Esophagus squamous epithelium (tissue), 5 donors: ENCODE measurements around the gene CCM2. TPM values are rescaled to one million over a fixed set of nuclear protein-coding genes. Genes with fewer than 3 reads are reported as not detected.

Experiments
- DNase-seq: peaks from one replicate; lab custom pipeline; 2025; lab: John Stamatoyannopoulos, UW
- H3K27ac ChIP-seq, 4 donors: fragments of 200-600 bp; sonication (generic); one replicate each; pipeline ENCODE4 v1.5.1; 2016 to 2019; ENCODE audit warnings: mild to moderate bottlenecking in 1 of 4
- H3K27me3 ChIP-seq, 4 donors: fragments of 200-600 bp; sonication (generic); 1 replicate in 3 of 4; 2 replicates in 1 of 4; pipeline versions ENCODE4 v1.5.1 to v1.6.0; 2017 to 2021; ENCODE audit warnings: antibody characterized with exemption in 1 of 4
- H3K36me3 ChIP-seq, 3 donors: fragments of 200-600 bp; sonication (generic); one replicate each; pipeline ENCODE4 v1.5.1; 2016 to 2019
- H3K4me1 ChIP-seq, 3 donors: fragments of 200-600 bp; sonication (generic); one replicate each; pipeline ENCODE4 v1.5.1; 2017 to 2019
- H3K4me3 ChIP-seq, 4 donors: fragments of 200-600 bp; sonication (generic); 1 replicate in 3 of 4; 2 replicates in 1 of 4; pipeline ENCODE4 v1.5.1; 2016 to 2019; ENCODE audit warnings: mild to moderate bottlenecking in 2 of 4, moderate library complexity in 1 of 4
- H3K9me3 ChIP-seq, 3 donors: fragments of 200-600 bp; sonication (generic); one replicate each; pipeline ENCODE4 v1.5.1; 2016 to 2019
- CTCF ChIP-seq, 6 experiments: fragments of 450-650 bp in 4 of 6; fragments of 200-600 bp in 2 of 6; sonication (generic) in 2 of 6; IDR thresholded peaks; one replicate each; pipeline ENCODE4 v1.5.1; 2016 to 2019; ENCODE audit warnings: antibody characterized with exemption in 6 of 6, mild to moderate bottlenecking in 4 of 6, moderate library complexity in 4 of 6
- POLR2A ChIP-seq, 4 donors: fragments of 450-650 bp; IDR thresholded peaks; one replicate each; pipeline ENCODE4 v1.6.1; 2017; ENCODE audit warnings: antibody characterized with exemption in 4 of 4, mild to moderate bottlenecking in 4 of 4, moderate library complexity in 3 of 4
- WGBS, 2 donors: methylation state at CpG; one replicate each; pipeline ENCODE4 v1.1.5; 2018; 5-methylcytosine and 5-hydroxymethylcytosine counted together
- intact Hi-C: fragments of 100-400 bp; cut with DNase I; formaldehyde crosslinking; loops from one replicate; pipeline ENCODE4 v1.15.0; 2022
- total RNA-seq, 4 donors: library from RNA; depleted of rRNA; stranded (reverse); fragments of >200 nt; gene quantifications; one replicate each; pipeline ENCODE4 v1.1.0, GENCODE V29; 2016
- donor health status: DM: yes; HTN: yes; CAD: no.

Gene CCM2
- total RNA-seq, 4 donors from 2014 or later, result 20.0 to 36.3 (median 24.9) TPM

GRCh38 chr7:45089341-45089891 is 89.4 kb downstream of the CCM2 start:
- Histone ChIP-seq H3K9me3 (no peaks in the 10 kb centered on the region), H3K27ac (peak overlapping the region; percentile 52 to 85 (median 68)), H3K4me1 (peaks cover 0 to 31% (median 4%) of the 10 kb centered on the region in 3 donors), H3K4me3 (peak overlapping the region; percentile 28 to 71 (median 56)), H3K36me3 (no peaks in the 10 kb centered on the region), H3K27me3 (peaks cover 0 to 23% (median 0%) of the 10 kb centered on the region in 4 donors)
- 3% methylated on average over 11 of the region's 22 CpGs; no CpG with 5 or more reads in 1 of the 2 donors for WGBS, 2 donors
- TF ChIP-seq POLR2A (IDR thresholded peaks at IDR 0.05), result no peak
- no peak for TF ChIP-seq CTCF (IDR thresholded peaks at IDR 0.05)
- intact Hi-C loops, result no loop called here
- DNase-seq, result no peak

GRCh38 chr7:45092100-45092930 is 92.3 kb downstream of the CCM2 start:
- Histone ChIP-seq H3K9me3 (no peaks in the 10 kb centered on the region), H3K4me3 (no peak overlapping the region), H3K36me3 (no peaks in the 10 kb centered on the region), H3K27ac (no peak overlapping the region), H3K4me1 (peaks cover 0 to 31% (median 4%) of the 10 kb centered on the region in 3 donors), H3K27me3 (peaks cover 0 to 23% (median 0%) of the 10 kb centered on the region in 4 donors)
- DNase-seq, result no peak
- WGBS, 2 donors, result 68 to 74% methylated on average over 5 of the region's 7 CpGs
- TF ChIP-seq POLR2A (IDR thresholded peaks at IDR 0.05) (no peak), CTCF (IDR thresholded peaks at IDR 0.05) (no peak)
- intact Hi-C loops, result no loop called here

- peaks cover 0 to 4% (median 0%) of the 10 kb centered on the region in 3 donors for H3K36me3 ChIP-seq
- TF ChIP-seq CTCF (IDR thresholded peaks at IDR 0.05), result no peak
- no peak for TF ChIP-seq POLR2A (IDR thresholded peaks at IDR 0.05)
- H3K27ac ChIP-seq, result no peak overlapping the region
- H3K9me3 ChIP-seq, result no peaks in the 10 kb centered on the region
- intact Hi-C loops, result no loop called here
- WGBS, 2 donors, result 76 to 81% methylated on average over 3 of the region's 3 CpGs
- peaks cover 0 to 28% (median 4%) of the 10 kb centered on the region in 3 donors for H3K4me1 ChIP-seq
- peaks cover 0 to 22% (median 0%) of the 10 kb centered on the region in 4 donors for H3K27me3 ChIP-seq
- no peak for DNase-seq
- no peak overlapping the region for H3K4me3 ChIP-seq
These were observed 92.9 kb downstream of the CCM2 start for GRCh38 chr7:45092931-45093235.

- 23 to 68% methylated on average over 3 to 6 of the region's 10 CpGs for WGBS, 2 donors
- Histone ChIP-seq H3K9me3 (no peaks in the 10 kb centered on the region), H3K4me3 (no peak overlapping the region), H3K4me1 (peaks cover 5 to 20% (median 6%) of the 10 kb centered on the region in 3 donors), H3K27ac (peak overlapping the region in 2 of 4 donors; percentile 19 to 32), H3K36me3 (peaks cover 42 to 67% (median 46%) of the 10 kb centered on the region in 3 donors), H3K27me3 (no peaks in the 10 kb centered on the region)
- no peak for DNase-seq
- TF ChIP-seq POLR2A (IDR thresholded peaks at IDR 0.05), result no peak
- intact Hi-C loops, result no loop called here
These were observed 99.2 kb downstream of the CCM2 start for GRCh38 chr7:45098983-45099839.

- WGBS, 2 donors, result 74 to 80% methylated on average over 3 to 8 of the region's 16 CpGs
- Histone ChIP-seq H3K36me3 (peaks cover 51 to 76% (median 55%) of the 10 kb centered on the region in 3 donors), H3K27me3 (no peaks in the 10 kb centered on the region), H3K4me1 (peaks cover 5 to 20% (median 6%) of the 10 kb centered on the region in 3 donors), H3K4me3 (no peak overlapping the region), H3K9me3 (no peaks in the 10 kb centered on the region), H3K27ac (peak overlapping the region in 2 of 4 donors; percentile 19 to 32)
- intact Hi-C loops, result no loop called here
- TF ChIP-seq CTCF (IDR thresholded peaks at IDR 0.05) (no peak), POLR2A (IDR thresholded peaks at IDR 0.05) (no peak)
- no peak for DNase-seq
These were observed 100.1 kb downstream of the CCM2 start for GRCh38 chr7:45099891-45100760.
